PC-3 (cell line): Measurements from ENCODE around the gene PLXNA2.

Experiments used
- EZH2 ChIP-seq: fragments of 300-600 bp; sonication (generic); IDR thresholded peaks from one replicate; pipeline ENCODE4 v1.6.1; 2017; ENCODE audit warnings: antibody characterized with exemption, mild to moderate bottlenecking, low read length; ENCODE audit not compliant: unreplicated experiment
- TF ChIP-seq, protein P1 (sequence below): fragments of 300-600 bp; sonication (generic); conservative IDR thresholded peaks from 2 replicates; pipeline ENCODE4 v1.5.1; 2017; ENCODE audit warnings: antibody characterized with exemption, low read depth, mild to moderate bottlenecking, low read length

DNA sequence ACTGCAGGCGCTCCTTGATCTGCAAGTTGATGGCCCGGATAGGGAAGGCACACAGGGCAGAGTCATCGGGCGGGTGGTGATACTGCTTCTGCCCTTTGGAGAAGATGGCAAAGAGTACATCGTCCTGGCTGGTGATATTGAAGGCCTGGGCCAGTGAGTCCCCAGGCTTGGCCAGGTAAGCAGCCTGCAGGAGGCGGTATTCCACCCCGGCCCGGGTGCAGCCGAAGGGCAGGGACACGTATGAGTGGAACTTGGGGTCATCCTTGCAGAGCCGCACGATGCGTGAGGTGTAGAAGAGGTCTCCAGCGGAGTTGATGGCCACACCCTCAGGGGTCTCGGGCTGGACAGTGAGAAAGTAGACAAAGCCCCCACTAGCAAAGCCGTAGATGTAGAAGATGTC is 27.4 kb downstream of the PLXNA2 start:
- TF ChIP-seq, protein P1, sequence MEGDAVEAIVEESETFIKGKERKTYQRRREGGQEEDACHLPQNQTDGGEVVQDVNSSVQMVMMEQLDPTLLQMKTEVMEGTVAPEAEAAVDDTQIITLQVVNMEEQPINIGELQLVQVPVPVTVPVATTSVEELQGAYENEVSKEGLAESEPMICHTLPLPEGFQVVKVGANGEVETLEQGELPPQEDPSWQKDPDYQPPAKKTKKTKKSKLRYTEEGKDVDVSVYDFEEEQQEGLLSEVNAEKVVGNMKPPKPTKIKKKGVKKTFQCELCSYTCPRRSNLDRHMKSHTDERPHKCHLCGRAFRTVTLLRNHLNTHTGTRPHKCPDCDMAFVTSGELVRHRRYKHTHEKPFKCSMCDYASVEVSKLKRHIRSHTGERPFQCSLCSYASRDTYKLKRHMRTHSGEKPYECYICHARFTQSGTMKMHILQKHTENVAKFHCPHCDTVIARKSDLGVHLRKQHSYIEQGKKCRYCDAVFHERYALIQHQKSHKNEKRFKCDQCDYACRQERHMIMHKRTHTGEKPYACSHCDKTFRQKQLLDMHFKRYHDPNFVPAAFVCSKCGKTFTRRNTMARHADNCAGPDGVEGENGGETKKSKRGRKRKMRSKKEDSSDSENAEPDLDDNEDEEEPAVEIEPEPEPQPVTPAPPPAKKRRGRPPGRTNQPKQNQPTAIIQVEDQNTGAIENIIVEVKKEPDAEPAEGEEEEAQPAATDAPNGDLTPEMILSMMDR = no peak
- no peak for TF ChIP-seq EZH2
